Measurements from ENCODE around the gene IDUA.
"Not testable (repeated sequence)": the region's sequence is repeated elsewhere in the genome, so short reads cannot be mapped to it uniquely, and the experiment has no call there.

Gene IDUA

GRCh38 chr4:1033840-1034551 is 47.2 kb downstream of the IDUA start:
- DNase-seq: no peak

DNA sequence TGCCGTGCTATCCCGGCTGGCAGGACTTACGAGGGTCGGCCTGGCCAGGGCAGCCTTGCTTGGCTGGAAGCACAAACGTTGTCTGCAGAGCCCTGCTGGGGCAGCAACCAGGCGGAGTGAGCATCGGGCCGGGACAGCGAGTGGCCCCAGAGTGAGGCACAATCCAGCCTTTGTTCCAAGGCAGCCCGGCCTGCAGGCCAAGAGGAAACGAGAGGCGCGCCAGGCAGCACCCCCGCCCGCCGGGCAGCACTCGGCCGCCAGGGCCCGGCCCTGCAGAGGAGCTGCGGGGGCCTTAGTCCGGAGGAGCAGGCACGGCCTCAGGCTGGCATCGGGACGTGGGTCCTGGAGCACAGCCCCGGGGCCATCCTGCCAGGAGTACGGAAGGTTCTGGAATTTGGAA is 48.7 kb downstream of the IDUA start:
- DNase-seq: no peak

GRCh38 chr4:1036095-1036494 is 49.3 kb downstream of the IDUA start:
- DNase-seq: no peak

GRCh38 chr4:1036976-1037810 is 50.3 kb downstream of the IDUA start:
- DNase-seq: no peak

- DNase-seq: no peak
Observed at GRCh38 chr4:1038948-1039492, 52.2 kb downstream of the IDUA start.

GRCh38 chr4:1039493-1040343 is 52.9 kb downstream of the IDUA start:
- no peak for DNase-seq

DNA sequence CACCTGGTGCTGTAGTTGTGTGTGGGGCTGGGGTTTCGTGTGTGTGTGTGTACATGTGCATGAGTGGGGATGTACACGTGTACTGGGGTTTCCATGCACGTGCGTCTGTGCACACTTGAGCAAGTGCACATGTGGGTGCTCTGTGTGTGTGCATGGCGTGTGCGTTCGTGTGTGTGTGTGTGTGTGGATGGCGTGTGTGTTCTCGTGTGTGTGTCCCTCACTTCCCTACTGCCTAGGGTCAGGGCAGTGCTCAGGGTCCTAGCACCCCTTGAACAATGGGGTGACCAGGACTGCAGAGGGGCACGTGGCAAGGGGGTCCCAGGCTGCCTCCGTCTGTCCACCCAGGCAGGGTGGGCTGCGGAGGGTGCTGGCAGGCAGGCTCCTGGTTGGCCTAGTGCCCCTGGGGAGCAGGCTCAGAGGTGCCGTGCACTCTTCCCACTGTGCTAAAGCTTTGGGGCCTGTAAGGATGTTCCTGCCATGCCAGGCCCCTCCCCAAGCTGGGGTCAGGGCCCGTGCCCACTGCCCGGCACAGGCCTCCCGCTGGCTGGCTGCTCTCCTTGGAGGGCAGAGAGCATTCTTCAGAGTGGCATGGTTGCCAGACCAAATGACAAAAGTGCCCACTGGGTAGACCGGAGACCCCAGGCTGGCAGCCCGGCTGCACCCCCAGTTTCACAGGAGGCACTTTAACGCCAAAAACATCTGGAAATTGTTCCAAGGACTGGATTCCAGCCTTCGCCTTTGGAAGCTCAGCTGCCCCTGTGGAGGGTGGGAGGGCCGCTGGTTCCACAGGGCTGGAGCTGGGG is 53.7 kb downstream of the IDUA start:
- DNase-seq: no peak

GRCh38 chr4:1041147-1041935 is 54.5 kb downstream of the IDUA start:
- DNase-seq: no peak

GRCh38 chr4:1041936-1042330 is 55.1 kb downstream of the IDUA start:
- DNase-seq: no peak

- no peak for DNase-seq
Observed at GRCh38 chr4:1042352-1043055, 55.7 kb downstream of the IDUA start.

- no peak for DNase-seq
Observed at GRCh38 chr4:1043162-1043561, 56.3 kb downstream of the IDUA start.

DNA sequence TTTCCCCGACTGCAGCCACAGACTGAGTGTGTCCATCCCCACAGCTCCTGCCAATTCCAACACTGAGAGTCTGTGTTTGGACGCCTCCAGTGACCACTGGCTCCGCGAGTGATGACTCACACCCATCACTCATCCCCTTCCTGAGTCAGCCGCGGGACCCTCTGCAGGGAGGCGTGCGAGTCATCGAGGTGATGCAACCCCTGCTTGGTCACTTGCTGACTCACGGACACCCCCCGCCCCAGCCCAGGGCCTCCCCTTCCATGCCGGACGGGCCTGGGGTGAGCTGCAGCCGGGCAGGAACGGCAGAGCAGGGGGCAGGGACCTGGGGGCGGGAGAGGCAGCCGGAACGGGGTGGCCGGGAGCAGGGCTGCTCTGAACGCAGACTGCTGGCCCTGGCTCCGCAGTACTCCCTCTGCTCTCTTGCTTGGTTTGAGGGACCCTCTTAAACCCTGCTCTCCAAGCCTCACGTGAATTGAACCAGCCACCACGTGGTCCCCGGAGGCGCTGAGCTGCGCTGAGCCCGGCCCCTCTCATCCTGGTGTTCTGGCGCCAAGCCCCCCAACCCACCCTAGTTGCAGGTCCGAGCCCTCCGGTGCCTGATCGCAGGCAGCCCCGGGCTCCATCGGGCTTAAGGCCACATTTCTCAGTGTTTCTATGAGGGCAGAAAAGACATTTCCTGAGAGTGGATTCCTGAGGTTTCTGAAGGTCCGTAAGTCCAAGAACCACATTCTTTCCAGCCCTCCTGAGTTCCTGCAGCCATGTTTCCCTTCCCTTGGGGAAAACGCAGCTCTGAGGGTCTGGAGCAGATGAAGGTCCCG is 57.0 kb downstream of the IDUA start:
- DNase-seq: no peak

GRCh38 chr4:1044469-1045192 is 57.8 kb downstream of the IDUA start:
- no peak for DNase-seq

DNA sequence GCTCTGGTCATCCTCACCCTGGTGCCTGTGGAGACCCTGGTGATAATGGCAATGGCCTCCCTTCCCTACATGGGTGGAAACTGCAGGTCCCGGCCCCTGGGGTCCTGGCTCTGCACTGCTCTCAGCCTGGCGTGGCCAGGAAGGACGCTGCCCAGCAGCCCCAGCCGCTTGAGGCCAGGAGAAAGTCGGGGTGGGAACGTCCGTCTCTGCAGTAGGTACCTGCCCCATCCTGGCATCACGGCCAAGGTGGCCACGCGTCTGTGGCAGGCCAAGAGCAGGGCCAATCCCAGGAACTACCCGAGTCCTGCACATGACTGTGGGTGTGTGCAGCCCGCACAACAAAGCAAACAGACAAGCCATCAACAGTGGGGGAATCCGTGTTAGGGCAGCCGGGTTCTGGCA is 58.4 kb downstream of the IDUA start:
- no peak for DNase-seq

GRCh38 chr4:1045595-1046201 is 58.9 kb downstream of the IDUA start:
- no peak for DNase-seq

GRCh38 chr4:1046581-1047011 is 59.8 kb downstream of the IDUA start:
- not testable (repeated sequence) for DNase-seq

GRCh38 chr4:1047106-1047975 is 60.5 kb downstream of the IDUA start:
- no peak for DNase-seq

Data from cerebellar nuclear complex (tissue), 1 donor.